CD4-positive, alpha-beta T cell treated with Interleukin-4 for 4 hours (primary cell): ENCODE measurements around the gene KCNK7.
A peak's percentile ranks its signal among the peaks of the same experiment; 100 is the strongest.

Experiments used
- DNase-seq: peaks from one replicate; pipeline ENCODE4 v3.0.0-alpha.2; 2020

KCNK7 gene

GRCh38 chr11:65571420-65571819 lies 24.2 kb downstream of the KCNK7 start:
- DNase-seq = no peak

- peak; percentile 99 for DNase-seq
These were observed 25.4 kb downstream of the KCNK7 start, which contains the start of gene ZNRD2 for GRCh38 chr11:65569973-65570918. Gene ZNRD2 (plus strand): TSS chr11:65570477. CDS start chr11:65570492, 15 bp downstream.

GRCh38 chr11:65569164-65569972 lies 26.2 kb downstream of the KCNK7 start:
- DNase-seq = no peak

GRCh38 chr11:65565624-65566453 lies 29.8 kb downstream of the KCNK7 start:
- DNase-seq = peak; percentile 90

- DNase-seq = peak; percentile 54
These were observed 30.6 kb downstream of the KCNK7 start for GRCh38 chr11:65564879-65565559.

- DNase-seq = no peak
These were observed 32.0 kb downstream of the KCNK7 start for GRCh38 chr11:65563601-65564000.

GRCh38 chr11:65562788-65563187 lies 32.8 kb downstream of the KCNK7 start:
- no peak for DNase-seq

- no peak for DNase-seq
These were observed 33.6 kb downstream of the KCNK7 start for GRCh38 chr11:65562020-65562419.

GRCh38 chr11:65560555-65561418 lies 34.8 kb downstream of the KCNK7 start:
- no peak for DNase-seq

- no peak for DNase-seq
These were observed 35.6 kb downstream of the KCNK7 start for GRCh38 chr11:65559951-65560537.

GRCh38 chr11:65559535-65559934 lies 36.1 kb downstream of the KCNK7 start:
- DNase-seq = no peak

- DNase-seq = no peak
These were observed 36.6 kb downstream of the KCNK7 start for GRCh38 chr11:65558930-65559509.

- DNase-seq = no peak
These were observed 37.3 kb downstream of the KCNK7 start, which contains the start of gene LTBP3 for GRCh38 chr11:65558002-65558929. Gene LTBP3 (minus strand): TSS chr11:65558359. CDS start chr11:65557959, 400 bp downstream.

GRCh38 chr11:65557280-65558001 lies 38.2 kb downstream of the KCNK7 start:
- DNase-seq = no peak

GRCh38 chr11:65556470-65557279 lies 38.9 kb downstream of the KCNK7 start:
- DNase-seq = no peak

GRCh38 chr11:65555693-65556231 lies 39.8 kb downstream of the KCNK7 start:
- DNase-seq = no peak

- no peak for DNase-seq
These were observed 40.7 kb downstream of the KCNK7 start for GRCh38 chr11:65554842-65555430.
